ENCODE data around the gene DNAH3.
"Not testable (repeated sequence)": the region's sequence is repeated elsewhere in the genome, so short reads cannot be mapped to it uniquely, and the experiment has no call there.

The DNAH3 gene

GRCh38 chr16:20944861-20945574 is 205.6 kb downstream of the DNAH3 start:
- peak in 1 of 2 donors; percentile 3 for DNase-seq (ENCODE audit: low read depth in 1 of 2, low spot score in 1 of 2)

DNA sequence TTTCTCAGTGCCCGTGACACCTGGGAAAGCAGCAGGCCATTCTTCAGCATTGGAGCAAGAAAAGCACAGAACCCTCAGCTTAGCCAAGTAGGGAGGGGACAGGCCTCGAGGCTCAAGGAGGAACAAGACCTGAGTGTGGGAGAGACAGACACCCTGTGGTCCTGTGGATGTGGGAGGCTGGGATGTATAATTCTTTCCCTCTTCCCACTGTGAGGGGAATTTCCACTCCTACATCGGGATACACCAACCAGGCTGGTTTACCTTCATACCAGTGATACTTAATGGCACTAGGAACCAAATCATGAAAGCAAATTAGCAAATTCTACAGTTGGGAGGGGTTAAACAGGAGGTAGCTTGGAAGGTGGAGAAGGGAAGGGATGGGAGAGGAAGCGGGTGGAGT is 208.4 kb downstream of the DNAH3 start:
- no peak for DNase-seq (ENCODE audit: low read depth in 1 of 2, low spot score in 1 of 2)

DNA sequence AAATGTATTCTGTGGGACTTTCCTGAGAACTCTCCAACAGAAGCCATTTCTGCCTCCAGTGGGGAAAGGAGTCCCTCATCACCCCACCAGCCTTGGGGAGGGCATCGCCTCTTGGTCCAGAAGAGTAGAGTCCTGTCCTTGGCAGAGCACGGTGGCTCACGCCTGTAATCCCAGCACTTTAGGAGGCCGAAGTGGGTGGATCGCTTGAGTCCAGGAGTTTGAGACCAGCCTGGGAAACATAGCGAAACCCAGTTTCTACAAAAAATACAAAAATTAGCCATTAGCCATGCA is 209.1 kb downstream of the DNAH3 start:
- no peak for DNase-seq (ENCODE audit: low read depth in 1 of 2, low spot score in 1 of 2)

DNA sequence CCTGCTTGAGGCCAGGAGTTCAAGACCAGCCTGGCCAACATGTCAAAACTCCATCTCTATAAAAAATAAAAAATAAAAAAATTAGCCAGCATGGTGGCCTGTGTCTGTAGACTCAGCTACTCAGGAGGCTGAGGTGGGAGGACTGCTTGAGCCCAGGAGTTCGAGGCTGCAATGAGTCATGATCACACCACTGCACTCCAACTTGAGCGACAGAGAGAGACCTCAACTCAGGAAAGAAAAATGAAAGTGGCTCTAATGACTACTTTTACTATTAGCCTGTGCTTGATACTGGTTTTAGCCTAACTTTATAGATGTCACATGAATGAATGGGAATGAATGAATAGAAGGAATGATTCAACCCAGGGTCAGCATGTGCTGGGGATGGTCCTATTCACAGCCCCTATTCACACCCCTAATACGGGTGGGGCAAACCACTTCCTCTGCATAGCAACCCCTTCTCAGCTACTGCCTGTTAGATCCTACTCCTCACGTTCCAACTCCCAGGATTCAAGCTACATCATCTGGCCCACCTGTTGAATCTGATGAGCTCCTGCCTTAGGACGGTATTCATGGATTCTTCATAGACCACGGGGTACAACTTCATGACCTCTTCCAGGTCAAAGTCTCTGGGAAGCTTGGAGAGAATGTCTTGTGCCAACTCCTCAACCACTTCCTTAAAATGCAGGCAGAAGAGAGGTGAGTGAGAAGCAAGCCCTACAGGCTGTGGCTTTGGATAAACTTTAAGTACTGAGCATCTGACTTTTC is 209.6 kb downstream of the DNAH3 start:
- no peak for DNase-seq (ENCODE audit: low read depth in 1 of 2, low spot score in 1 of 2)

DNA sequence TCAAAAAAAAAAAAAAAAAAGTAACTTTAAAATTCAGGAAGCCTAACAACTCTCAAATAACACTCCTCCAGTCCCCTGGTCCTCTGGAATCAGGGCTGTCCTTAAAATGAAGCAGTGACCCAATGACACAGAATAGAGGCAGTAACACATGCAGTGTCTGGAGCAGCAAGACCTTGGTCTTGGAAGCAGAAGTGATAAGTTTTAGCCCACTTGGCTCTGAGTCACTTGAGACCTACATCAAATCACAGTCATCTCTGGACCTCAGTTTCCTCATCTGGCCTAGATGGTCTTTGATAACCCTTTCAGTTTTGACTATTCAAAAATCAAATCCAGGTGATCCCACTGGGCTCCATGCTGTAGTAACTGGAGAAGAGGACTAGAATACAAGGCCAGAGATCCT is 211.0 kb downstream of the DNAH3 start:
- no peak for DNase-seq (ENCODE audit: low read depth in 1 of 2, low spot score in 1 of 2)

- DNase-seq (ENCODE audit: low read depth in 1 of 2, low spot score in 1 of 2): no peak
These were observed 212.2 kb downstream of the DNAH3 start for GRCh38 chr16:20938426-20938825.

DNA sequence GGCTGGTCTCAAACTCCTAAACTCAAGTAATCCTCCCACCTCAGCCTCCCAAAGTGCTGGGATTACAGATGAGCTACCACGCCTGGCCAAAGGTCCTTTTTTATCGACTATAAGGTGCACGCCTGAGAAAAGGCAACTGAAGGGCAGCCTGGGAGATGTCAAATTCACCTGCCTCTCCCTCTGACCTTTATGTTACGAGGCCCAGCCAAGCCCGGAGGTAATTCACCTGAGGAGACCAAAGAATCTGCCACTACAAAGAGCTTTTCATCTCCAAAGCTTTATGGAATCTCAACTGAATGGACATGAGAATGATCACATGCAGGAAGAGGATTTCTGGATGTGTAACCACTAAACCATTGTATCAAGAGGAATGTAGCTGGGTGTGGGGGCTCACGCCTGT is 212.9 kb downstream of the DNAH3 start:
- no peak for DNase-seq (ENCODE audit: low read depth in 1 of 2, low spot score in 1 of 2)

DNA sequence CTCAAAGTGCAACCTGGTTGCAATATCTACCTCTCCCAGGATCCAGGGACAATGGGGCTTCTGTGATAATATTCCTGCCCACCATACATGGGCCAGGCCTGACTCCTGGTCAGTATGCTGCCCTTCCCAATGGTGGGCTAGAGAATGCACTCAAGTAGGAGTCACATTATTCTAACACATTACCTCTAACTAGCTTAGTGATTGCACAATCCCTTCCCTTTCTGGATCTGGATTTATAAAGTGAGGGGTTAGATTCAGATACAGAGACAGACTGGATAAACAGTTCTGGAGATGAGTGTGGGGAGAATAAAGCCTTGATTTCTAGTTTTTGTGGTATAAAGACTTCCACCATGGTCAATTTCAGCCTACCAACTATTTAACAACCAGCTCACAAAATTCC is 217.1 kb downstream of the DNAH3 start:
- DNase-seq (ENCODE audit: low read depth in 1 of 2, low spot score in 1 of 2): no peak

- no peak for DNase-seq (ENCODE audit: low read depth in 1 of 2, low spot score in 1 of 2)
These were observed 219.5 kb downstream of the DNAH3 start for GRCh38 chr16:20931066-20931600.

DNA sequence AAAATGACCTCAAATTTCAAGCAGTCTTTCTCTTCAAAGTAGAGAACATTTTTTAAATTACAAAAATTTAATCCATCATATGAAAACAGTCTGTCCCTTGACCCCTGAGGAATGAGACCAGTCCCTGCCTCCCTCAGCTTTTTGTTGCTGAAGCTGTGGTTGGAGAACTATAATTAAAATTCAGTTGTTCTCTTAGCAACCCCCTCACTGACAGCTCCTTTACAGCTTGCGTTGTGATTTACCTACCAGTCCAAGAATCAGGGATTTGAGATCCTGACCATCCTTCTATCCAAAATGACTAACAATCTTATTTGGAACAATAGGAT is 220.3 kb downstream of the DNAH3 start:
- DNase-seq (ENCODE audit: low read depth in 1 of 2, low spot score in 1 of 2): no peak

- not testable (repeated sequence) for DNase-seq (ENCODE audit: low read depth in 1 of 2, low spot score in 1 of 2)
These were observed 220.8 kb downstream of the DNAH3 start for GRCh38 chr16:20929676-20930364.

- DNase-seq (ENCODE audit: low read depth in 1 of 2, low spot score in 1 of 2): no peak
These were observed 221.8 kb downstream of the DNAH3 start for GRCh38 chr16:20928774-20929411.

GRCh38 chr16:20925751-20926150 is 224.9 kb downstream of the DNAH3 start:
- no peak for DNase-seq (ENCODE audit: low read depth in 1 of 2, low spot score in 1 of 2)

GRCh38 chr16:20923876-20924275 is 226.8 kb downstream of the DNAH3 start:
- no peak for DNase-seq (ENCODE audit: low read depth in 1 of 2, low spot score in 1 of 2)

GRCh38 chr16:20920799-20921198 is 229.8 kb downstream of the DNAH3 start:
- no peak for DNase-seq (ENCODE audit: low read depth in 1 of 2, low spot score in 1 of 2)

- no peak for DNase-seq (ENCODE audit: low read depth in 1 of 2, low spot score in 1 of 2)
These were observed 230.6 kb downstream of the DNAH3 start for GRCh38 chr16:20920091-20920490.

- no peak for DNase-seq (ENCODE audit: low read depth in 1 of 2, low spot score in 1 of 2)
These were observed 232.0 kb downstream of the DNAH3 start for GRCh38 chr16:20918486-20919239.

- no peak for DNase-seq (ENCODE audit: low read depth in 1 of 2, low spot score in 1 of 2)
These were observed 233.7 kb downstream of the DNAH3 start for GRCh38 chr16:20916942-20917341.

- no peak for DNase-seq (ENCODE audit: low read depth in 1 of 2, low spot score in 1 of 2)
These were observed 234.4 kb downstream of the DNAH3 start for GRCh38 chr16:20916289-20916688.

DNA sequence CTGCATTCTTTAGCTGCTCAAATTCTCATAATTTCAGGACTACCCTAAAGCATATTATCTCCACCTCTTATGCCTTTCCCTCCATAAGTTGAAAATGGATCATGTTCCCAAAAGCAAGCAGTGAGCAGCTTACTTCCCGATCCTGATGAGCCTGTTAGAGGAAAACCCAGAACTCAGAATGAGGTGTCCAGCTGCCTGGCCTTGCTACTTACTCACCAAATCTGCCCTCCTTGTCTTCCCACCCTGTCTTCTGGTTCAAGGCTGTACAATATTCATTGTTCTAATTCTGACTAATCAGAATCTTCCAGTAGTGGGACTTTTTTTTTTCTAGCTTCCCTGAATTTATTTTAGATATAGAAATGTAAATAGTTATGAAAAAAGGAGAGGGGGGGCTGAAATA is 239.3 kb downstream of the DNAH3 start:
- DNase-seq (ENCODE audit: low read depth in 1 of 2, low spot score in 1 of 2): no peak

- no peak for DNase-seq (ENCODE audit: low read depth in 1 of 2, low spot score in 1 of 2)
These were observed 239.8 kb downstream of the DNAH3 start for GRCh38 chr16:20910781-20911321.

All from activated T-helper 1 cell treated with anti-CD3 and anti-CD28 coated beads, Interleukin-2, amount 50 U/mL, for 16 hours (primary cell).